ENCODE results near the gene SLC16A13. TPM values are rescaled to one million over a fixed set of nuclear protein-coding genes. Genes with fewer than 3 reads are reported as not detected.

Gene SLC16A13
- total and polyA plus RNA-seq, 2 donors (not counting 3 experiments of a cell fraction or from before 2014, with no cell fraction given), result 16.8 to 24.7 TPM

- Histone ChIP-seq H3K27ac (ENCODE audit: insufficient read depth, low read depth, low read length) (peak overlapping the region; percentile 99), H4K20me1 (replicated peaks; ENCODE audit: control insufficient read depth, extremely low read depth, insufficient read depth, low read length) (no peaks in the 10 kb centered on the region), H3K27me3 (ENCODE audit: control insufficient read depth in 2 of 2, insufficient read depth in 2 of 2, low read length in 2 of 2) (no peaks in the 10 kb centered on the region), H3K36me3 (ENCODE audit: control insufficient read depth in 2 of 2, extremely low read depth in 1 of 2, insufficient read depth in 2 of 2, low read length in 2 of 2) (peaks cover 0 to 3% of the 10 kb centered on the region in 2 experiments), H3K4me1 (ENCODE audit: control insufficient read depth, extremely low read depth, insufficient read depth, low read length) (peaks cover 40% of the 10 kb centered on the region), H3K4me2 (ENCODE audit: insufficient read depth, low read length) (peak overlapping the region; percentile 95), H3K9me3 (replicated peaks; ENCODE audit: control insufficient read depth, insufficient read depth, low read length) (no peaks in the 10 kb centered on the region), H3K9me1 (replicated peaks; ENCODE audit: control insufficient read depth, extremely low read depth, insufficient read depth, low read length) (no peaks in the 10 kb centered on the region), H3K79me2 (ENCODE audit: control insufficient read depth, insufficient read depth, low read length) (peaks cover 42% of the 10 kb centered on the region), H3K9ac (replicated peaks; ENCODE audit: extremely low read depth, insufficient read depth, low read length) (peak overlapping the region; percentile 99), H3K4me3 (replicated peaks in 1 of 3; ENCODE audit: insufficient read depth in 1 of 3, low read depth in 1 of 3, low read length in 3 of 3) (peak overlapping the region; percentile 32 to 99 (median 93)), H2AFZ (ENCODE audit: low read depth, low read length) (no peak overlapping the region)
- no TSS peak for BruUV-seq (replicated peaks)
- ChIA-PET POLR2A (interaction anchor here (0.6 to 1.0 kb wide), 2 partner anchors 9 to 12 kb away, joined by 5 to 6 read pairs; no protein-coding TSS in a partner anchor), CTCF (interaction anchor here (0.6 to 1.7 kb wide), 7 partner anchors 10 to 111 kb away, joined by 3 to 16 read pairs (median 3); partner anchors contain the start of gene SLC16A13)
- intact Hi-C loops (cut with micrococcal nuclease) (loop anchor here (1.0 to 5.0 kb wide), 3 partner anchors 8 to 362 kb away; partner anchors contain the start of genes C17orf100 and MED31), dilution Hi-C loops (cut with MboI; ENCODE audit: extremely low pct_ligation_motif_present, low sequenced_read_pairs) (no loop called here)
- TF ChIP-seq FOS (IDR thresholded peaks at IDR 0.05; ENCODE audit: borderline replicate concordance, insufficient read depth, low read length), result no peak
- TF ChIP-seq JUN (IDR thresholded peaks at IDR 0.05; ENCODE audit: borderline replicate concordance, insufficient read depth, insufficient read length, low read depth), result no peak
- peak; percentile 53 to 71 for TF ChIP-seq CTCF (IDR thresholded peaks at IDR 0.05; ENCODE audit: extremely low read depth in 1 of 2, insufficient read depth in 1 of 2, low read depth in 1 of 2, low read length in 2 of 2)
- TF ChIP-seq POLR2A (IDR thresholded peaks at IDR 0.05; ENCODE audit: low read depth, low read length), result peak; percentile 80
- TF ChIP-seq, protein P1, sequence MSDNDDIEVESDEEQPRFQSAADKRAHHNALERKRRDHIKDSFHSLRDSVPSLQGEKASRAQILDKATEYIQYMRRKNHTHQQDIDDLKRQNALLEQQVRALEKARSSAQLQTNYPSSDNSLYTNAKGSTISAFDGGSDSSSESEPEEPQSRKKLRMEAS (IDR thresholded peaks at IDR 0.05; ENCODE audit: insufficient read depth, insufficient read length), result no peak
- TF ChIP-seq GATA2 (IDR thresholded peaks at IDR 0.05; ENCODE audit: insufficient read depth, insufficient read length, low read depth, low read length), result no peak
- TF ChIP-seq MYC (IDR thresholded peaks at IDR 0.05; ENCODE audit: low read depth, low read length), result no peak
- no peak for TF ChIP-seq EZH2 (IDR thresholded peaks at IDR 0.05; ENCODE audit: borderline replicate concordance, low read depth, low read length, severe bottlenecking)
- TF ChIP-seq POLR2AphosphoS5 (IDR thresholded peaks at IDR 0.05; ENCODE audit: insufficient read depth, low read depth, low read length), result peak; percentile 96
- DNase-seq (ENCODE audit: low read depth, low spot score), result peak; percentile 99
- peak; percentile 99 for FAIRE-seq
Measured at GRCh38 chr17:7014261-7014994, 21.4 kb upstream of the SLC16A13 start.
